Pancreas (tissue), 10 donors: ENCODE results near the gene MIPEP. TPM values are rescaled to one million over a fixed set of nuclear protein-coding genes. Genes with fewer than 3 reads are reported as not detected.

ENCODE experiments used
- ATAC-seq, 4 donors: fragments of 200-7000 bp; cut with Tn5 transposase; one replicate each; pipeline versions ENCODE4 v1.8.0 to v1.9.1; 2020; ENCODE audit warnings: mild to moderate bottlenecking in 4 of 4, moderate library complexity in 4 of 4
- DNase-seq, 6 donors: peaks; one replicate each; pipeline ENCODE4 v3.0.0-alpha.2; 2020
- FAIRE-seq: peaks from 2 replicates; lab custom pipeline; 2012; peaks lifted over from hg19 to GRCh38; lab: Jason Lieb, UNC
- H3K27ac ChIP-seq, 4 donors: fragments of 200-600 bp; sonication (generic); 1 replicate in 3 of 4; 2 replicates in 1 of 4; pipeline versions ENCODE4 v1.5.0 to v1.8.0; 2020
- H3K27me3 ChIP-seq, 4 donors: fragments of 200-600 bp; one replicate each; pipeline ENCODE4 v1.8.0; 2021
- H3K36me3 ChIP-seq, 3 donors: fragments of 200-600 bp; sonication (generic) in 1 of 3; one replicate each; pipeline versions ENCODE4 v1.5.0 to v1.8.0; 2020 to 2021
- H3K4me1 ChIP-seq, 3 donors: fragments of 200-600 bp; one replicate each; pipeline ENCODE4 v1.8.0; 2021
- H3K4me3 ChIP-seq, 4 donors: fragments of 200-600 bp; sonication (generic) in 2 of 4; one replicate each; pipeline versions ENCODE4 v1.5.0 to v1.8.0; 2020 to 2021
- H3K9me3 ChIP-seq, 4 donors: fragments of 200-600 bp; one replicate each; pipeline ENCODE4 v1.8.0; 2021
- WGBS, 2 donors: extraction: QIAGEN DNeasy Blood & Tissue Kit; methylation state at CpG; one replicate each; pipeline ENCODE4 v1.1.7; 2013; 5-methylcytosine and 5-hydroxymethylcytosine counted together
- intact Hi-C, 3 donors: fragments of 100-400 bp; cut with DNase I; formaldehyde crosslinking; loops; one replicate each; pipeline versions ENCODE4 v1.11.1 to v1.14.2; 2022
- polyA plus RNA-seq, 2 donors: library from polyadenylated mRNA; stranded (reverse); fragments of 200-250 nt; gene quantifications; one replicate each; pipeline ENCODE4 v1.2.3, GENCODE V29; 2013
- total RNA-seq, 6 donors: library from RNA; stranded (reverse); fragmentation: NEBNext Ultra II Directional in 4 of 6; extraction: Animal tissue kit (Norgen Biotek cat#: 25700) in 4 of 6; gene quantifications; one replicate each; pipeline versions ENCODE4 v1.2.1 to v1.2.4, GENCODE V29; 2021 to 2023
- TF ChIP-seq, protein P1 (sequence below), 4 donors: fragments of 200-600 bp; sonication (generic) in 3 of 4; IDR thresholded peaks; one replicate each; pipeline versions ENCODE4 v1.5.0 to v1.8.0; 2021; ENCODE audit warnings: antibody characterized with exemption in 4 of 4
- donor health status: healthy with polysubstance abuse.
- donor health status: DM: no; HTN: no; CAD: no; lungs with moderate emphysema.
- donor health status: DM: no; HTN: no; CAD: no.
- donor health status: control.
- donor health status: control.
- donor health status: Bipolar disorder and iron deficiency.
- donor health status: DM: yes; HTN: yes; CAD: no.
- donor health status: DM: no; HTN: no; CAD: no.
- donor health status: DM: no; HTN: no; CAD: no.
- donor health status: DM: yes; HTN: yes; CAD: no.

Gene MIPEP
- total and polyA plus RNA-seq, 8 donors, result 8.0 to 12.8 (median 10.6) TPM

GRCh38 chr13:23824371-23824770 is 64.8 kb downstream of the MIPEP start:
- no peak for DNase-seq
- Histone ChIP-seq H3K27me3 (no peaks in the 10 kb centered on the region), H3K4me3 (no peak overlapping the region), H3K4me1 (no peaks in the 10 kb centered on the region), H3K36me3 (peaks cover 0 to 6% (median 0%) of the 10 kb centered on the region in 3 donors), H3K27ac (no peak overlapping the region), H3K9me3 (no peaks in the 10 kb centered on the region)
- TF ChIP-seq, protein P1, sequence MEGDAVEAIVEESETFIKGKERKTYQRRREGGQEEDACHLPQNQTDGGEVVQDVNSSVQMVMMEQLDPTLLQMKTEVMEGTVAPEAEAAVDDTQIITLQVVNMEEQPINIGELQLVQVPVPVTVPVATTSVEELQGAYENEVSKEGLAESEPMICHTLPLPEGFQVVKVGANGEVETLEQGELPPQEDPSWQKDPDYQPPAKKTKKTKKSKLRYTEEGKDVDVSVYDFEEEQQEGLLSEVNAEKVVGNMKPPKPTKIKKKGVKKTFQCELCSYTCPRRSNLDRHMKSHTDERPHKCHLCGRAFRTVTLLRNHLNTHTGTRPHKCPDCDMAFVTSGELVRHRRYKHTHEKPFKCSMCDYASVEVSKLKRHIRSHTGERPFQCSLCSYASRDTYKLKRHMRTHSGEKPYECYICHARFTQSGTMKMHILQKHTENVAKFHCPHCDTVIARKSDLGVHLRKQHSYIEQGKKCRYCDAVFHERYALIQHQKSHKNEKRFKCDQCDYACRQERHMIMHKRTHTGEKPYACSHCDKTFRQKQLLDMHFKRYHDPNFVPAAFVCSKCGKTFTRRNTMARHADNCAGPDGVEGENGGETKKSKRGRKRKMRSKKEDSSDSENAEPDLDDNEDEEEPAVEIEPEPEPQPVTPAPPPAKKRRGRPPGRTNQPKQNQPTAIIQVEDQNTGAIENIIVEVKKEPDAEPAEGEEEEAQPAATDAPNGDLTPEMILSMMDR (IDR thresholded peaks at IDR 0.05), result no peak
- 60 to 65% methylated on average over 3 of the region's 3 CpGs for WGBS, 2 donors
- ATAC-seq, result no peak
- intact Hi-C loops, result no loop called here
- no peak for FAIRE-seq

GRCh38 chr13:23822252-23822824 is 66.9 kb downstream of the MIPEP start:
- WGBS, 2 donors, result 96% methylated on average over 3 of the region's 3 CpGs
- ATAC-seq (no peak), DNase-seq (no peak), FAIRE-seq (no peak)
- Histone ChIP-seq H3K27me3 (no peaks in the 10 kb centered on the region), H3K27ac (no peak overlapping the region), H3K4me1 (no peaks in the 10 kb centered on the region), H3K9me3 (no peaks in the 10 kb centered on the region), H3K36me3 (peaks cover 0 to 6% (median 0%) of the 10 kb centered on the region in 3 donors), H3K4me3 (no peak overlapping the region)
- TF ChIP-seq, protein P1 (IDR thresholded peaks at IDR 0.05), result no peak
- intact Hi-C loops, result no loop called here

- Histone ChIP-seq H3K4me3 (no peak overlapping the region), H3K27ac (no peak overlapping the region), H3K36me3 (peaks cover 0 to 6% (median 0%) of the 10 kb centered on the region in 3 donors), H3K27me3 (no peaks in the 10 kb centered on the region), H3K9me3 (no peaks in the 10 kb centered on the region), H3K4me1 (no peaks in the 10 kb centered on the region)
- TF ChIP-seq, protein P1 (IDR thresholded peaks at IDR 0.05), result no peak
- ATAC-seq, result no peak
- no peak for DNase-seq
- intact Hi-C loops, result no loop called here
- 96 to 98% methylated on average over 3 of the region's 3 CpGs for WGBS, 2 donors
- FAIRE-seq, result no peak
Observed at GRCh38 chr13:23820530-23820929, 68.7 kb downstream of the MIPEP start.

DNA sequence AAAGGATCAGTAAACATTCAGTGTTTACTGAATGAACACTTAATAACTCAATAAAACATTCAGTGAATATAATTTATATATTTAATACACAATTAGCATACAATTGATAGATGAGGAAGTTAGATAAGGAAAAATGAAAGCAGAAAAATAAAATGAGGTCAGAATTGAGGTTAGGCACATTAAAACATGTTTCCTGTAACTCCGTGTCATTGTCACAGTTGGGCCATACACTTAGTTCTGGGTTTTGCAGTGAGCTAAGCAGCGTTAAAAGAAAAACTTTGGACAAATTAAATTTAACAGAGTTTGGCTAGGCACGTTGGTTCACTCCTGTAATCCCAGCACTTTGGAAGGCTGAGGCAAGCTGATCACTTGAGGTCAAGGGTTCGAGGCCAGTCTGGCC is 71.4 kb downstream of the MIPEP start:
- no peak for ATAC-seq
- FAIRE-seq, result no peak
- 88 to 91% methylated on average over 4 of the region's 4 CpGs for WGBS, 2 donors

DNA sequence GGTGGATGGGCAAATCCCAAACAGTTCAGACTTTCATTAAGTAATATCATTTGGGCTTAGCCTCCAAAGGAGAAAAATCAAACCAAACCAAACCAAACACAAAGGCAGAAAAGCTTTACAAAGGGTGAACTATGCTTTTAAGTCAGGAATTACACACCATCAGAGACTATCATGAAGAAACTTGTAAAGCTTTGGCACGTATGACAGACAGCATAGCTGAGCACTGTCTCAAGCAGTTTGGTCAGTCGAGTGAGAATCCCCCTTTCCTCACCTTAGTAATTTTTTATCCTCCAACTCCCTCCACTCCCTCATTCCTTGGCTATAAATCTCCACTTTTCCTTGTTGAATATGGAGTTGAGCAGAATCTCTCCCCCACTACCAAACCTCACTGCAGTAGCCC is 72.1 kb downstream of the MIPEP start:
- intact Hi-C loops, result no loop called here
- WGBS, 2 donors, result 92 to 97% methylated on average over 2 of the region's 2 CpGs
- TF ChIP-seq, protein P1 (IDR thresholded peaks at IDR 0.05), result no peak

More for the DNA sequence above, 71.4 kb downstream of the MIPEP start:
- H3K9me3 ChIP-seq, result no peaks in the 10 kb centered on the region
- intact Hi-C loops, result no loop called here
- peaks cover 0 to under 1% (median 0%) of the 10 kb centered on the region in 3 donors for H3K4me1 ChIP-seq
- no peak for DNase-seq
- TF ChIP-seq, protein P1 (IDR thresholded peaks at IDR 0.05), result no peak
- no peaks in the 10 kb centered on the region for H3K27me3 ChIP-seq
- no peak overlapping the region for H3K4me3 ChIP-seq
- no peak overlapping the region for H3K27ac ChIP-seq
- no peaks in the 10 kb centered on the region for H3K36me3 ChIP-seq

More for the DNA sequence above, 72.1 kb downstream of the MIPEP start:
- no peaks in the 10 kb centered on the region for H3K36me3 ChIP-seq
- H3K27ac ChIP-seq, result no peak overlapping the region
- DNase-seq, result no peak
- no peak overlapping the region for H3K4me3 ChIP-seq
- no peak for FAIRE-seq
- H3K27me3 ChIP-seq, result no peaks in the 10 kb centered on the region
- peaks cover 0 to 4% (median 0%) of the 10 kb centered on the region in 3 donors for H3K4me1 ChIP-seq
- no peaks in the 10 kb centered on the region for H3K9me3 ChIP-seq
- ATAC-seq, result no peak
